Right lung (tissue), 10 donors: Measurements from ENCODE around the gene TBCC. TPM values are rescaled to one million over a fixed set of nuclear protein-coding genes. Genes with fewer than 3 reads are reported as not detected.
A peak's percentile ranks its signal among the peaks of the same experiment; 100 is the strongest.

Experiments
- DNase-seq, 2 donors: peaks; one replicate each; pipeline ENCODE4 v3.0.0-alpha.2; 2013
- long read RNA-seq, 8 donors: transcript quantifications; one replicate each; lab custom pipeline, GENCODE V29; 2026
- polyA plus RNA-seq, 5 donors: library from polyadenylated mRNA; unstranded; fragments of 120-200 nt; gene quantifications; one replicate each; pipeline versions ENCODE4 v1.2.1 to v1.2.3, GENCODE V29; 2013; ENCODE audit warnings: inconsistent platforms in 1 of 5, low replicate concordance in 1 of 5; ENCODE audit not compliant: insufficient read length in 5 of 5, insufficient read depth in 1 of 5

TBCC gene, protein sequence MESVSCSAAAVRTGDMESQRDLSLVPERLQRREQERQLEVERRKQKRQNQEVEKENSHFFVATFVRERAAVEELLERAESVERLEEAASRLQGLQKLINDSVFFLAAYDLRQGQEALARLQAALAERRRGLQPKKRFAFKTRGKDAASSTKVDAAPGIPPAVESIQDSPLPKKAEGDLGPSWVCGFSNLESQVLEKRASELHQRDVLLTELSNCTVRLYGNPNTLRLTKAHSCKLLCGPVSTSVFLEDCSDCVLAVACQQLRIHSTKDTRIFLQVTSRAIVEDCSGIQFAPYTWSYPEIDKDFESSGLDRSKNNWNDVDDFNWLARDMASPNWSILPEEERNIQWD
- polyA plus RNA-seq = 10 to 100 TPM; 14.4 to 22.7 (median 18.1) TPM
- long read RNA-seq, donor 1, transcript TBCC-201 (1 exons, 1,616 nt) = major isoform, 35 of 35 reads
- long read RNA-seq, donor 1, partial matches to known transcripts = 0 of 35 reads
- long read RNA-seq, donor 1, other reads (novel, unspliced or antisense) = 0 of 35 reads
- long read RNA-seq, donor 2, transcript TBCC-201 (1 exons, 1,616 nt) = major isoform, 12 of 12 reads
- long read RNA-seq, donor 2, partial matches to known transcripts = 0 of 12 reads
- long read RNA-seq, donor 2, other reads (novel, unspliced or antisense) = 0 of 12 reads
- long read RNA-seq, donor 3, transcript TBCC-201 (1 exons, 1,616 nt) = major isoform, 19 of 19 reads
- long read RNA-seq, donor 3, partial matches to known transcripts = 0 of 19 reads
- long read RNA-seq, donor 3, other reads (novel, unspliced or antisense) = 0 of 19 reads
- long read RNA-seq, donor 4, transcript TBCC-201 (1 exons, 1,616 nt) = major isoform, 10 of 10 reads
- long read RNA-seq, donor 4, partial matches to known transcripts = 0 of 10 reads
- long read RNA-seq, donor 4, other reads (novel, unspliced or antisense) = 0 of 10 reads
- long read RNA-seq, donor 5, transcript TBCC-201 (1 exons, 1,616 nt) = major isoform, 30 of 30 reads
- long read RNA-seq, donor 5, partial matches to known transcripts = 0 of 30 reads
- long read RNA-seq, donor 5, other reads (novel, unspliced or antisense) = 0 of 30 reads
- long read RNA-seq, donor 6, transcript TBCC-201 (1 exons, 1,616 nt) = major isoform, 29 of 29 reads
- long read RNA-seq, donor 6, partial matches to known transcripts = 0 of 29 reads
- long read RNA-seq, donor 6, other reads (novel, unspliced or antisense) = 0 of 29 reads
- long read RNA-seq, donor 7, transcript TBCC-201 (1 exons, 1,616 nt) = major isoform, 17 of 17 reads
- long read RNA-seq, donor 7, partial matches to known transcripts = 0 of 17 reads
- long read RNA-seq, donor 7, other reads (novel, unspliced or antisense) = 0 of 17 reads
- long read RNA-seq, donor 8, transcript TBCC-201 (1 exons, 1,616 nt) = major isoform, 6 of 6 reads
- long read RNA-seq, donor 8, partial matches to known transcripts = 0 of 6 reads
- long read RNA-seq, donor 8, other reads (novel, unspliced or antisense) = 0 of 6 reads

DNA sequence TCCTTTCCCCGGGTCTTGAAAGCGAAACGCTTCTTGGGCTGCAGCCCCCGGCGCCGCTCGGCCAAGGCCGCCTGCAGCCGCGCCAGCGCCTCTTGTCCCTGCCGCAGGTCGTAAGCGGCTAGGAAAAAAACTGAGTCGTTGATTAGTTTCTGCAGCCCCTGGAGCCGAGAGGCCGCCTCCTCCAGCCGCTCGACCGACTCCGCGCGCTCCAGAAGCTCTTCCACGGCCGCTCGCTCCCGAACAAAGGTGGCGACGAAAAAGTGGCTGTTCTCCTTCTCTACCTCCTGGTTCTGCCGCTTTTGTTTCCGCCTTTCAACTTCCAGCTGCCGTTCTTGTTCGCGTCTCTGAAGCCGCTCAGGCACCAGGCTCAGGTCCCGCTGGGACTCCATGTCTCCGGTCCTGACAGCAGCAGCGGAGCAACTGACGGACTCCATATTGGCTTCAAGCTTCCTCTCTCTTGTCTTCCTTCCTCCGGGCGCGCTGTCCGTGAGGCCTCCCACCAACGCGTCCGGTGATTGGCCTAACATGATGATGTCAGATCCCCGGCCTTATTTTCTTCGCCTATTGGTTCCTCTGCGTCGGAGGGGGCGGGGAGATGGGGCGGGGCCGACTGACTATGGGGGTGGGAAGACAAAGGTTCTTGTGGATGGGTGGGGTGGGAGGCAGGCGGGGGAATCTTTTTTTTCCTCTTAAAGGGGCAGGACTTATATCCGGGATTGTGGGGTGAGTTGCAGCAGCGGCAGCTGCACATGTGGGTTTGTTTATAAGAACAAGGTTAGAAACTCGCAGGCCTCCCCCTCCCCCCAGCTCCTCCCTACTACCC lies at the start of gene TBCC:
Gene TBCC, minus strand, starts transcription at position 464 of the 823 bp plus-strand sequence. Its CDS starts 30 bp downstream, at position 434.
- peak; percentile 97 to 98 for DNase-seq

DNA sequence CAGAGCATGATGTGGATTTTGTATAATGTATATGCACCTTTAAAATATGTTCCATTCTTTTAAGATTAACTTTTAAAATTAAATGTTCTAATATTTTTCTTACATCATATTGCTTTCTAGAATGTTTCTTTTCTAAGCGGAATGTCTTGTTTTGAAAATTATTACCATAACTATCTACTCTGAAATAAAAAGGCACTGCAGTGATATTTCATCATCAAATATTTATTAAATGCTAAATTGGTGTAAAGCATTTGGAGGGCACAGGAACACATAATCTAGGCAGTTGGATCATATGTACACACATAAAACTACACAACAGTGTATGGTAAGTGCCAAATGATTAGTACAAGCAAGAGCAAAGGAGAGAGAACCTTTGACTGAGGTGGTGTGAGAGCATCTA lies 49.7 kb upstream of the TBCC start:
- DNase-seq = no peak

DNA sequence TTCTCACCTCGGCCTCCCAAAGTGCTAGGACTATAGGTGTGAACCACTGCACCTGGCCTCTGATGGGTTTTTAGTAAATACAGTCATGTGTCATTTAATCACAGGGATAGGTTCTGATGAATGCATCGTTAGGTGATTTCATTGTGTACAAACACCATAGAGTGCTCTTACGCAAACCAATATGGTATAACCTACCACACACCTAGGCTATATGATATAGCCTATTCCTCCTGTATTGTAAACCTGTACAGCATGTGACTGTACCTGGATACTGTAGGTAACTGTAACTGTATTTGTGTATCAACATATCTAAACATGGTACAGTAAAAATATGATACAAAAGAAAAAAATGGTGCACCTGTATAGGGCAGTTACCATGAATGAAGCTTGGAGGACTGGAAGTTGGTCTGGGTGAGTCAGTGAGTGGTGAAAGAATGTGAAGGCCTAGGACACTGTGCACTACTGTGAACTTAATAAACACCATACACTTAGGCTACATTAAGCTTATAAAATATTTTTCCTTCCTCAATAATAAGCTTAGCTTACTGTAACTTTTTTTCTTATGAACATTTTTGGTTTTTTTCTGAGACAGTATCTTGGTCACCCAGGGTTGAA lies 45.9 kb upstream of the TBCC start:
- no peak for DNase-seq

DNA sequence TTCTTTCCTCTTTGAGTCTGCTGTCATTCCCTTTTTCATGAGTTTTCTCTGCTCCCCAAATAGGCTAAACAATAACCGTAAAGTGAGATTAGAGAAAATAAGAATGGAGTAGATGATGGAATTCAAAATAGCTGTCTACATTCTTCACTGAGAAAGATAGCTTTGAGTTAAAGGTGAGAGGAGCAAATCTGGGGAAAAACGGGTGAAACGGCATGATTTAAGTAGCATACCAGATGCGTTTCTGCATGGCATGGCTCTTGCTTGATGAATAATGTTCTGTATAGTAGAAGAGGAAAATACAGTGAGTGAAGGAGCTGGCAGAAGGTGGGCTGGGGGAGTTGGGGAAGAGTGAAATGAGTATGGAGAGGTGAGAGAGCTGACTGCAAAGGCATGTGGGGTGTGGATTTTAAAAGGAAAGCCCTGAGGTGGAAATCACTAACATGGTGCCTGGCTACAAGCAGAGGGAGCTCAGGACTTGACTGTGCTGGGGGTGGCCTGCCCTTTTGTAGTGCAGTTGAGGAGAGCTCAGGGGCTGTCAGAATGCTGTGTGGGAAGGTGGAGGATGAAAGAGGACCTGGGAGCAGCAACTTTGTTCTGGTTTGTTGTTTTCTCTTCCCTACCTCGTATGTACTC lies 44.8 kb upstream of the TBCC start:
- no peak for DNase-seq

DNA sequence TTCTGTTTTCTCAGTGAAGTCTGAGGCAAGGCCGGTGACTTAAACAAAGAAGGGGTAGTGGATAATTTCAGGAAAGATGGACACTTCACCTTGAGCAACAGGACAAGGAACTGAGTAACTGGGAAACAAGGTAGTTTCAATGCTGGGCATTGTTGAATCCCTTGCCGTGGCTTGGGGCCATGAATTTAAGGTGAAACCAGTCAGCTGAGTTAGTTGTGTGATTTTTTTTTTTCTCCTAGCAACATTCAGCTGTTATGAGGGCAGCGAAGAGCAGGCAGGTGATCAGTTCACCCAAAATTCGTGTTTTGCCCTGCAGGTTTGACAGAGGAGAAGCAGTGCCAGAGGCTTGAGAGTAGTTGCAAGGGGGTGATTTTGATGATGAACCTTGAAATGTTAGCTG lies 42.8 kb upstream of the TBCC start:
- DNase-seq = no peak

DNA sequence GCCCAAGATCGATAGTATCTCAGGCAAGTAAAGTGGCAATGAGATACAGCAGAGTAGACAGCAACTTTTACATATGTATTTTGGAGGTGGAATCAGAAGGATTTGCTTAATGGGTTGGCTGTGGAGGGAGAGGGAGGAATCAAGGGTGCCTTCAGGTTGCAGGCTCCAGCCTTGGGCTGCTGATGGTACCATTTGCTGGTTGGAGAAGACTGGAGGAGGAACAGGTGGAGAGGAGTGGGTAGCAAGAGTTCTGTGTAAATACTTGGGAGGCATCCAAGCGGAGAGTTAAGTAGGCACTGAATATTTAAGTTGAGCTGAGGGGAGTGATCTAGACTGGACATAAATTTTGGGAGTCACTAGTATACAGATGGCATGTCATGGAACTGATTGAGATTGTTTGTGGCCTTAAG lies 41.2 kb upstream of the TBCC start:
- no peak for DNase-seq

DNA sequence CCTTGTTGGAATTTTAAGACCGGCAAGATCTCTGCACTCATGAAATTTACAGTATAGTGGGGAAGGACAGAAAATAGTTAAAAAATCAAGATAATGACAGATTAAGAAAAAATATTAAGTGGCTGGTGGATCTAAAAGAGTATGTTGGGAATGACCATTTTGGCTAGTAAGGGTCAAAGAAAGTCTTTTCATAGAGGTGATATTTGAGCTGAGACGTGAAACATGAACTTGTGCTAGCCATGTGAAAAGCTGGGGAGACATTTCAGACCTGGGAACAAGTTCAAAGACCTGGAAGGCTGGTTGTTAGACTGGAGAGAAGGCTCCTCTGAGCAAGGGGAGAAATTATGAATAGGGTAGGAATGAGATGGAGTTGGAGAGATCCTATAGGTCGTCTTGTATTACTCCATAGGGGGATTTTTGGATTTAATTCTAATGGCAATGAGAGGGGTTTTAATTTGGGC lies 40.7 kb upstream of the TBCC start:
- no peak for DNase-seq

DNA sequence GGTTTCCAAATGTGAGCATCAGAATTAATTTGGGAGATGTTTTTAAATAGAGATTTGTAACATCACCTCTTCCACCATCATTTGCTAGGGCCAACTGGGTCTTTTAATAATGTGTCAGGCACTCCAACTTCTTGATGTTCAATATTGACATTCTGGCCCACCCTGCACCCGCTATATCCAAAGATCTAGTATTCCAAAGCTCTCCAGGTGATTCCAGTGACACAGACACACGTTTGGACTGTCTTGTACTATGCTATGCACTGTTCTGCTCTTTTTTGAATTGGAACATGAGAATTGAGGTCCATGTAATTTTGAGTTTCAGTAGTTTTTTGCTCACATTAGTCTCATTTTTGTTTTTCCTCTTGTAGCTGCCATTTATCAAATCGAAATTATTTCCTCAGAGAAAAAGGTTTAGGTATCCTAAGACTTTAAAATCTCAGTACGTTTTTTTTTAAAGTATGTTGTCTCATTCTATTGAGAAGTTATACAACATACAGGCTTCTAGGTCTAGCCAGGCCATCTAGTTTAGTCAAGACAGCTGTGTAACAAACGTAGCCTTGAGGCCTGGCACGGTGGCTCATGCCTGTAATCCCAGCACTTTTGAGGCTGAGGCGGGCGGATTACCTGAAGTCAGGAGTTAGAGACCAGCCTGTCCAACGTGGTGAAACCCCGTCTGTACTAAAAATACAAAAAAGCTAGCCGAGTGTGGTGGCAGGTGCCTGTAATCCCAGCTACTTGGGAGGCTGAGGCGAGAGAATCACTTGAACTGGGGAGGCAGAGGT lies 39.0 kb upstream of the TBCC start:
- DNase-seq = no peak

DNA sequence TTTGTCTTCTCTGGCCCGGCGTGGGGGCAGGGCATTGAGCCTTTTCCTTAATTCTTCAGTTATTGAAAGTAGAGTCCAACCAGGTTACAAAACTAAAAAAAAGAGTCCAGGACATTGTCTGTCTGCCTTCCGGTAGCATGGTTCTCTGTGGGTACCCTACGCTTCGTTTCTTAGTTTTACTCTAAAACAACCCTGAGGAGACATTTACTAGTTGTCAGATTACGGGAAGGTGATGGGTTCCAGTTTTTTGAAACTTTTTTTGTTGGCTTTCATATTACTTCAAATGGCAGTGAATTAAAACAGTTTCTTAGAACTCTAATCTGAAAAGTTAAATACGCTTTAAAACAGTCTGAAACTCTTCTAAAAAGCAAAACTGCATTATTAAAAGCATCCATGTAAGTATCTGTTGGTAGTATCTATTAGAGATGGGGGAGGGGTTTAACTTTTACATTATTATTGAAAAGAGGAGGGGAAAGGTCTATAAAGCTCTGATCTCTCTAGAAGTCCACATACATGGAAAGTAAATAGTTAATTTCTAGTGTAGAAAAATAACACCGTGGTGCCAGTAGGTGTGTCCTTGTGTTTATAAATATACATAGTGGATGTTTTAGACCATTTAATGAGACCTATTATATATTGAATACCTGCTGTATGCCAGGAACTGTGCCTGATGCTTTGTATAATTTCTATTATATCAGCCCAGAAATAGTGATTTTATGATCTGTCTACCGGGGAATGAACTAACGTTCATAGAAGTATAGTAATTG lies 38.2 kb upstream of the TBCC start:
- DNase-seq = no peak

DNA sequence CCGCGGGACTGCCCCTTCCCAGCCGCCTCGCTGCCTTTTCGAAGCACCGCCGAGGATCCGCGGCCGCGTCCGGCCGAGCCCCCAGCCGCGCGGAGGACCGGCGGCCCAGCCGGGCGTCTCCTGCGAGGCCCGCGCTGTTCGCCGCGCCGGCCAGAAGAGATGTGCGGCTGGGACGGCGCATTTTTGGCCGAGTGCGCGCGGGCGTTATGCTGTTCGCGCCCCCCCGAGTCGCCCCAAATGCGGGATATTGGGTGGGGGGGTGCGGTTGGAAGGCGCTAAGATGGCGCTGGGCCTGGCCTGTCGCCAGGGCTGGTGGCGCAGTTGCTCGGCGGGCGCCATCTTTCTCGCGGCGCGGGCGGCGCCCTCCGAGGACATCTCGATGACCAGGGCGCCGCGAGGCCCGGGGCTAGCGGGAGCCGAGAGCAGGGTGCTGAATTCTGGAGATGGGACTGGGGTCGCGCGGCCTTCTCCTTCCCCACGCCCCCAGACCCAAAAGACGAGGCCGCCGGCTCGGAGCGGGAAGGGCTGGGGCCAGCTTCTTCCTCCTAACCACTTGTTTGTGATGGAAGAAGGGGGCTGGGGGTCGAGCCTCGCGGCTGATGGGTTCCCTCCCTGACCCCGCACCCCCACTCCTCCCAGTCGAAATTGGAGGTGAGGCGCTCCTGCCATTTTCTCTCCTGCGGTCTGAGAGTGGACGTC lies 37.4 kb upstream of the TBCC start:
- DNase-seq = peak; percentile 88 to 90

DNA sequence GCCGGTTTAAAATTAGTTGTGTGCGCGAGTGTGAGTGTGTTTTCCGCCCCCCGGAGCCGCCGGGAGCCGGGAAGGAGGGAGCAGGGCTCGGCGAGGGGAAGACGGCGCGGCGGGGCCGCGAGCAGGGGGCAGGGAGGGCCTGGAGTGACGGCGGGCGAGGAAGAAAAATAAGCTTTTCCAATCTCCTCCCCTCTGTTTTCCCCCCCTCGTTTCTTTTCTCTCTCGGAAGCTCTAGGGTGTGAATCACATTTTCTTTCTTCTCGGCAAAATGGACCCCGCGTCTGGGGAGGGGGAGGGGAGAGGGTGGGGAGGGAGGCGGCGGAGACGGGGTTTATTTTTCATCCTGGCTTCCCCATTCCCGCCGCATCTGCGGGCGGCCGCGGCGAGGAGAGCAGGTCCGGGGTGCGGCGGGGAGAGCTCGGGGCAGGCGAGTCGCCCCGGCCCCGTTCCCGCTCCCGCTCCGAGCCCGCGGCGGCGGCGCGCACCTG lies 36.8 kb upstream of the TBCC start:
- DNase-seq = peak; percentile 83 to 85

DNA sequence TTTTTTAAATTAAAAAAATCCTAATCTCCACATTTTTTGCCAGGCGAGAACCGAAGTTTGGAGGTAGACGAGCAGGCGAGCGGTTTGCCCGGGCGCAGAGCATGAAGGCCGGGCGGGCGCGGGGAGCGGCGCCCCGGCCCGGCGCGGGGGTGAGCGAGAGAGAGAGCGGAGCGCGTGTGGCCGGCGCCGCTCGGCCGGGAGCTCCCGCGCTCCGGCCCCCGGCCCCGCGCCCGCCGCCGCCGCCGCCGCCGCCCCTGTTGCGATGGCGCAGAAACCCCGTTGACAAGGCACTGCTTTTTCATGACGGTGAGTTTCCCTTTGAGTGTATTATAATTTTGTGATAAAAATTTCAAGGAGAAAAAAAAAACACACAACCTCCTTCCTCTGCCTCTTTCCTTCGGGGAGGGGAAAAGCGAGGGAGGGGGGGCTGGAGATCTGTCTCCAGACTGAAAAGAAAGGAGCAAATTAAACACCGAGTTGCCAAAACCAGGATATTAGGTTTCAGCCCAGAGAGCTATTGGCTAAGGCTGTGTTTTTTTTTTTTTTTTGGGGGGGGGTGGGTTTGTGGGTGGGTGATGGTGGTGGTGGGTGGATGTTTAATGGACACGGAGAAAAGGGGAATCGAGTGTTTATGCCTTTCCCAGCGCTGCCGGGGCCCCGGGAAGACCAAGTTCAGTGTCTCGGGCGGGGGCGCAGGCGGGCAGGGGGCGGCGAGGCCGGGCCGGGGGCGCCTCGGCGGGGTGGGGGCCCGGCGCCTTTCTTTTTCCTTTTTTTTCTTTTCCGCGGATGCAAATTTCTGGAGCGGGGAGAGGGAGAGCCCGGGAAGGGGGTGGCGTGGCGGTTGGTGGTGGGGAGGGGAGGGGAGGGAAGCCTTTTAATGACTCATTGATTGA lies 36.1 kb upstream of the TBCC start, which contains the start of gene BICRAL:
Gene BICRAL, plus strand, starts transcription at position 257 of the 893 bp plus-strand sequence. CDS start 39,971 bp downstream, outside the sequence.
- peak; percentile 88 to 90 for DNase-seq

DNA sequence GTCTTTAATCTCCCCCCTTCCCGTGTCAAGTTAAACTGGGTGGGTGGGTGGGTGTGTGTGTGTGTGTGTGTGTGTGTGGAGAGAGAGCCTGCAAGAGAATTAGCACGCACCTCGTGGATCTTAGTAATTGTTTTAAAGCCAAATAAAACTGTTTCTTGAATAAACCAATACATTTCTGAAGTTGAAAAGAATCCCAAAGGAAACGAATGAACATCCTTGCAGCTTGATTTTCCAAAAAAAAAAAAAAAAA lies 35.6 kb upstream of the TBCC start:
- DNase-seq = no peak

DNA sequence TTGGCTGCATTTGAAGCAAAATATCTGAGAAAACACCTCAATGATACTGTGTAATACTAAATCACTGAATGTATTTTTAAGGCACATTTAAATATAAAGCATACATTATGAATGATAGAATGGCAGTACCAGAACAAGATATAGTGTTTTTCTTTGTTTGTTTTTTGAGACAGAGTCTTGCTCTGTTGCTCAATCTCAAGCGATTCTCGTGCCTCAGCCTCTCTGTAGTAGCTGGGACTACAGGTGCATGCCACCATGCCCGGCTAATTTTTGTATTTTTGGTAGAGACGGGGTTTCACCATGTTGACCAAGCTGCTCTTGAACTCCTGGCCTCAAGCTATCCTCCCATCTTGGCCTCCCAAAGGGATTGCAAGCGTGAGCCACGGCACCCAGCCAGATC lies 33.6 kb upstream of the TBCC start:
- DNase-seq = no peak

DNA sequence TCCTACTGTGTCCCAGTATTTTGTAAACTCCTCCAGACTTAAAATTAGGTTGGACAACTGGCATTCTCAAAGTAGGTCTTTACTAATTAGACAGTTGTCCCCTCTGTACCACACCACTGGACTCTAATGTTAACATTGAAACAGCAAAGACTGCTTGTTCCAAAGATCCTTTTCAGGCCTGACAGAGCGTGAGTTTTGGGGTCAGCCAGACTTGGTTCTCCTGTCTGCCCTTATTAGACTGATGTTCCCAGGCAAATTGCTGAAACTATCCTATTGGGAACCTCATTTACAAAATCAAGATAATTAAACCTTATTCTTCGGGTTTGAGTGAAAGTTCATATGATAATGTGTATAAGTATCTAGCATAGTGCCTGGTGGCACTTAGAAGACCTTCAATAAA lies 32.2 kb upstream of the TBCC start:
- DNase-seq = no peak
